Measurements from ENCODE around the gene LRIT3. TPM values are rescaled to one million over a fixed set of nuclear protein-coding genes. Genes with fewer than 3 reads are reported as not detected.

The LRIT3 gene
- total RNA-seq, 6 experiments from 2014 or later: 0.05 TPM; not detected in 5

GRCh38 chr4:109809655-109810054, 38.3 kb upstream of the LRIT3 start:
- H3K4me1 Mint-ChIP-seq (ENCODE audit: low read depth): peaks cover 5% of the 10 kb centered on the region
- no peaks in the 10 kb centered on the region for H3K9me3 Mint-ChIP-seq
- H3K27ac Mint-ChIP-seq: no peak overlapping the region
- H3K27me3 Mint-ChIP-seq (ENCODE audit: insufficient read depth): peaks cover 9% of the 10 kb centered on the region
- H3K36me3 Mint-ChIP-seq (ENCODE audit: low read depth): no peaks in the 10 kb centered on the region
- no peak overlapping the region for H3K4me3 Mint-ChIP-seq
- DNase-seq: no peak
- TF ChIP-seq, protein P1, sequence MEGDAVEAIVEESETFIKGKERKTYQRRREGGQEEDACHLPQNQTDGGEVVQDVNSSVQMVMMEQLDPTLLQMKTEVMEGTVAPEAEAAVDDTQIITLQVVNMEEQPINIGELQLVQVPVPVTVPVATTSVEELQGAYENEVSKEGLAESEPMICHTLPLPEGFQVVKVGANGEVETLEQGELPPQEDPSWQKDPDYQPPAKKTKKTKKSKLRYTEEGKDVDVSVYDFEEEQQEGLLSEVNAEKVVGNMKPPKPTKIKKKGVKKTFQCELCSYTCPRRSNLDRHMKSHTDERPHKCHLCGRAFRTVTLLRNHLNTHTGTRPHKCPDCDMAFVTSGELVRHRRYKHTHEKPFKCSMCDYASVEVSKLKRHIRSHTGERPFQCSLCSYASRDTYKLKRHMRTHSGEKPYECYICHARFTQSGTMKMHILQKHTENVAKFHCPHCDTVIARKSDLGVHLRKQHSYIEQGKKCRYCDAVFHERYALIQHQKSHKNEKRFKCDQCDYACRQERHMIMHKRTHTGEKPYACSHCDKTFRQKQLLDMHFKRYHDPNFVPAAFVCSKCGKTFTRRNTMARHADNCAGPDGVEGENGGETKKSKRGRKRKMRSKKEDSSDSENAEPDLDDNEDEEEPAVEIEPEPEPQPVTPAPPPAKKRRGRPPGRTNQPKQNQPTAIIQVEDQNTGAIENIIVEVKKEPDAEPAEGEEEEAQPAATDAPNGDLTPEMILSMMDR (IDR thresholded peaks at IDR 0.05): no peak

DNA sequence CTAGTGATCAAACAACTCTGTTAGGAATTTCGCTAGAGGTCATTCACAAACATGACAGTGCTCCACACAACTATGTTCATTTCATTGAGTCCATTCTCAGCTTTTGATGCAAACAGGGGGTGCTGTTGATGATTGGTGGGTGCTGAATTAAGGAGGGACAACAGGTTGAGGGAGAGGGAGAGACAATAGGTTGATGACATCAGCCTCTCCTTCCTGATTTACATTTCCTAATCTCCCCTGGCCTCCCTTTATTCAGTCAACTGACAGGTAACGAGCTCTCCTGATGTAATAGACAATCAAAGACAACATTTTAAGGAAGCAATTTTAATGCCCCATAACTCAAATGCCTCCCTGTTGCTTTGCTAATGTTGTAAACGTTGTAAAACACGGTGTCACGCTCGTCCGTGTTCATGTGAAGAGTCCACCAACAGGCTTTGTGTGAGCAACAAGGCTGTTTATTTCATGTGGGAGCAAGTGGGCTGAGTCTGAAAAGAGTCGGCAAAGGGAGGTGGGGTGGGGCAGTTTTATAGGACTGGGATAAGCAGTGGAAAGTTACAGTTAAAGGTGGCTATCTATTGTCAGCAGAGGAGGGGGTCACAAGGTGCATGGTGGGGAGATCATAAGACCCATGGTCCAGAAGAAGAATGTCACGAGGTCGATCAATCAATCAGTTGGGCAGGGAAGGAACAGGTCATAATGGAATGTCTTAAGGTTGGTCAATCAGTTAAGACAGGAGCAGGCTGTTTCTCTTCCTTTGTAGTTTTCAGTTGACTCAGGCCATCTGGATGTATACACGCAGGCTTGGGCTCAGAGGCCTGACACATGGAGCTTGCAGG, 37.1 kb upstream of the LRIT3 start:
- no peaks in the 10 kb centered on the region for H3K9me3 Mint-ChIP-seq
- no peak overlapping the region for H3K27ac Mint-ChIP-seq
- H3K27me3 Mint-ChIP-seq (ENCODE audit: insufficient read depth): peaks cover 7% of the 10 kb centered on the region

GRCh38 chr4:109811707-109812106, 36.2 kb upstream of the LRIT3 start:
- Mint-ChIP-seq H3K36me3 (ENCODE audit: low read depth) (peaks cover 10% of the 10 kb centered on the region), H3K4me1 (ENCODE audit: low read depth) (peaks cover 11% of the 10 kb centered on the region), H3K27ac (no peak overlapping the region), H3K9me3 (no peaks in the 10 kb centered on the region), H3K27me3 (ENCODE audit: insufficient read depth) (peaks cover 6% of the 10 kb centered on the region), H3K4me3 (no peak overlapping the region)
- DNase-seq: no peak
- TF ChIP-seq, protein P1 (IDR thresholded peaks at IDR 0.05): no peak

More for the DNA sequence above, 37.1 kb upstream of the LRIT3 start:
- Mint-ChIP-seq H3K4me3 (no peak overlapping the region), H3K4me1 (ENCODE audit: low read depth) (peaks cover 1% of the 10 kb centered on the region), H3K36me3 (ENCODE audit: low read depth) (peaks cover 3% of the 10 kb centered on the region)
- TF ChIP-seq, protein P1 (IDR thresholded peaks at IDR 0.05): no peak
- no peak for DNase-seq

DNA sequence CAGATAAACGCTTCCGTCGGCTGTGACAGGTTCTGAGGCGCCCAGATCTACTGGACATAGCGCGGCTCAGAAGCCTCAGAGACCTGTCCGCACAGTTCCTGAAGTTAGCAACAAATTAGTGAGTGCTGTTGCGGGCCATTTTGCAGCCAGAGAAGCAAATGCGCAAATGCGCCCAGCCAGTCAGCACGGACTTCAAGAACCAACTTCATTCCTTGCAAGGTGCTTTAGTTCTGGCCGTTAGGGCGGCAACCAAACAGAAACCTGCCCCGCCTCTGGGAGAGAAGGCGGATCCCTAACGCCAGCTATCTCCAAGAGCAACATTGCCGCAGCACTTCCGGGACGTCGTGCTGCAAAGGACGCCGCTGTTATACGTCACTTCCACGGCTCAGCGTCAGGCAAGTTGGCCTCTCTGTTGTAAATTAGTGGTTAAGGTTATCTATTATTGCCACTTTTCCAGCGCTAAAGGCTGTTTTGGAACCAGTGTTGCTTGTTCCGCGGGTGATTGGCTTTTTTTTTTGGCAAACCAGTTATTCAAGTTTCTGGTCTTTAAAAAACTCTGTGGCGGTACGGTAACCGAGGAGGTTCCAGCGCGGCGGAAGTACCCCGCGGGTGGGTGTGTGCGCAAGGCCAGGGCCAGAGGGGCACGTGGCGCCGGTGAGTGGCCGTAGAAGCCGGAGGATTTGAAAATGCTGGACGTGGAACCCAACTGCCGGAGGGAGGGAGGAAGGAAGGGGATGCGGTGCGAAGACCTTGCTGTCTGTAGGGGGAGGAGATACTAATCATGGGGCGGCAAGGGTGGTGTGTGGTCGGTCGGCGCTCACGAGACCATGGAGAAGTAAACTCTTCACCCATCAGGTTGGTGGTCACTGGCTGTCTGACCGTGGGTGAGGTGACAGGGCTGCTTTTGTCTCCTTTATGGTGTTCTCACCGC, 32.5 kb upstream of the LRIT3 start, which contains the start of gene GAR1:
TSS of gene GAR1 (plus strand) at position 612 of the 931 bp plus-strand sequence. CDS start 403 bp downstream, outside the sequence.
- TF ChIP-seq, protein P1 (IDR thresholded peaks at IDR 0.05): no peak; the same call in 1 of the 2 replicates

GRCh38 chr4:109816082-109816442, 31.8 kb upstream of the LRIT3 start:
- Mint-ChIP-seq H3K36me3 (ENCODE audit: low read depth) (peaks cover 33% of the 10 kb centered on the region), H3K4me3 (peak overlapping the region; percentile 98), H3K9me3 (no peaks in the 10 kb centered on the region), H3K27me3 (ENCODE audit: insufficient read depth) (peaks cover 2% of the 10 kb centered on the region; the same call in 1 of the 2 replicates), H3K27ac (peak overlapping the region; percentile 97), H3K4me1 (ENCODE audit: low read depth) (peaks cover 42% of the 10 kb centered on the region)
- TF ChIP-seq, protein P1 (IDR thresholded peaks at IDR 0.05): no peak
- no peak for DNase-seq

More for the DNA sequence above, 32.5 kb upstream of the LRIT3 start, which contains the start of gene GAR1:
- Mint-ChIP-seq H3K27ac (peak within 1 kb of the TSS; percentile 97), H3K36me3 (ENCODE audit: low read depth) (peaks cover 29% of the 10 kb centered on the region), H3K27me3 (ENCODE audit: insufficient read depth) (peaks cover 6% of the 10 kb centered on the region), H3K4me1 (ENCODE audit: low read depth) (peaks cover 36% of the 10 kb centered on the region), H3K4me3 (peak within 1 kb of the TSS; percentile 98), H3K9me3 (no peaks in the 10 kb centered on the region)
- DNase-seq: peak; percentile 89

Measured in HFFc6 (cell line).